Liver (tissue), 9 donors: ENCODE measurements around the gene ALG12. TPM values are rescaled to one million over a fixed set of nuclear protein-coding genes. Genes with fewer than 3 reads are reported as not detected.

Experiments used
- DNase-seq: peaks from one replicate; pipeline ENCODE4 v3.0.0-alpha.2; 2017; ENCODE audit warnings: low spot score
- H3K27ac ChIP-seq, 2 donors: one replicate each; pipeline ENCODE4 v1.7.0; 2013; ENCODE audit warnings: inconsistent platforms in 2 of 2, low read length in 2 of 2, control low read depth in 1 of 2, low read depth in 1 of 2, mild to moderate bottlenecking in 1 of 2
- H3K27me3 ChIP-seq, 4 donors: one replicate each; pipeline versions ENCODE4 v1.6.1 to v1.7.0; 2013; ENCODE audit warnings: low read length in 3 of 4, inconsistent platforms in 1 of 4, mild to moderate bottlenecking in 1 of 4, moderate library complexity in 1 of 4; ENCODE audit not compliant: control insufficient read depth in 4 of 4, insufficient read depth in 4 of 4
- H3K36me3 ChIP-seq, 4 donors: one replicate each; pipeline versions ENCODE4 v1.6.1 to v1.7.0; 2013; ENCODE audit warnings: low read length in 3 of 4, mild to moderate bottlenecking in 3 of 4, low read depth in 1 of 4, moderate library complexity in 1 of 4; ENCODE audit not compliant: control insufficient read depth in 4 of 4, insufficient read depth in 3 of 4
- H3K4me1 ChIP-seq, 4 donors: one replicate each; pipeline versions ENCODE4 v1.6.1 to v1.7.0; 2013; ENCODE audit warnings: low read length in 3 of 4, mild to moderate bottlenecking in 3 of 4, moderate library complexity in 1 of 4; ENCODE audit not compliant: control insufficient read depth in 4 of 4, insufficient read depth in 4 of 4
- H3K4me3 ChIP-seq, 3 donors: one replicate each; pipeline versions ENCODE4 v1.6.1 to v1.7.0; 2013; ENCODE audit warnings: low read length in 3 of 3, control low read depth in 1 of 3, low read depth in 1 of 3, mild to moderate bottlenecking in 1 of 3
- H3K9ac ChIP-seq, 2 donors: one replicate each; pipeline ENCODE4 v1.7.0; 2013; ENCODE audit warnings: low read length in 2 of 2, mild to moderate bottlenecking in 2 of 2, moderate library complexity in 2 of 2, control low read depth in 1 of 2, low read depth in 1 of 2
- H3K9me3 ChIP-seq, 4 donors: one replicate each; pipeline versions ENCODE4 v1.6.1 to v1.7.0; 2013; ENCODE audit warnings: low read length in 3 of 4; ENCODE audit not compliant: control insufficient read depth in 4 of 4
- ATF3 ChIP-seq: IDR thresholded peaks from 2 replicates; pipeline ENCODE4 v1.6.1; 2016; ENCODE audit warnings: antibody characterized with exemption
- FOXA2 ChIP-seq: IDR thresholded peaks from 2 replicates; pipeline ENCODE4 v1.6.1; 2016; ENCODE audit warnings: antibody characterized with exemption
- MAX ChIP-seq: IDR thresholded peaks from 2 replicates; pipeline ENCODE4 v1.6.1; 2016; ENCODE audit warnings: antibody characterized with exemption
- RAD21 ChIP-seq, 2 donors: IDR thresholded peaks; 2 replicates each; pipeline ENCODE4 v1.6.1; 2016; ENCODE audit warnings: antibody characterized with exemption in 2 of 2, mild to moderate bottlenecking in 2 of 2
- REST ChIP-seq: IDR thresholded peaks from 2 replicates; pipeline ENCODE4 v1.6.1; 2016; ENCODE audit warnings: antibody characterized with exemption, mild to moderate bottlenecking
- RXRA ChIP-seq, 2 donors: IDR thresholded peaks; 2 replicates each; pipeline ENCODE4 v1.6.1; 2017 to 2018; ENCODE audit warnings: antibody characterized with exemption in 2 of 2, mild to moderate bottlenecking in 1 of 2
- TAF1 ChIP-seq: conservative IDR thresholded peaks from 2 replicates; pipeline ENCODE4 v1.6.1; 2016; ENCODE audit warnings: antibody characterized with exemption, mild to moderate bottlenecking
- YY1 ChIP-seq: IDR thresholded peaks from 2 replicates; pipeline ENCODE4 v1.6.1; 2016; ENCODE audit warnings: antibody characterized with exemption, mild to moderate bottlenecking
- whole genome bisulfite sequencing: extraction: QIAGEN DNeasy Blood & Tissue Kit; methylation state at CpG from one replicate; pipeline ENCODE4 v1.1.7; 2013; 5-methylcytosine and 5-hydroxymethylcytosine counted together
- polyA plus RNA-seq, 2 donors: library from polyadenylated mRNA; stranded (reverse) in 1 of 2; unstranded in 1 of 2; fragments of 200-250 nt in 1 of 2; fragments of >200 nt in 1 of 2; fragmentation: Nextera tagmentation in 1 of 2; extraction: Ambion mirVana in 1 of 2; gene quantifications; one replicate each; pipeline versions ENCODE4 v1.2.1 to v1.2.3, GENCODE V29; 2013 to 2015
- total RNA-seq, 2 donors: library from RNA; depleted of rRNA; stranded (reverse); fragments of >200 nt; gene quantifications; one replicate each; pipeline ENCODE4 v1.2.3, GENCODE V29; 2014
- TF ChIP-seq, protein P1 (sequence below): fragments of 150-350 bp; IDR thresholded peaks from 2 replicates; pipeline ENCODE4 v1.5.1; 2017; ENCODE audit warnings: improper control_type of control experiment, low read depth, low read length; ENCODE audit not compliant: missing input control
- donor health status: healthy.
- donor health status: healthy.
- donor health status: healthy.
- donor health status: healthy.
- donor health status: healthy.

ALG12 gene
- total and polyA plus RNA-seq, 4 donors: 10.4 to 20.2 (median 14.0) TPM

DNA sequence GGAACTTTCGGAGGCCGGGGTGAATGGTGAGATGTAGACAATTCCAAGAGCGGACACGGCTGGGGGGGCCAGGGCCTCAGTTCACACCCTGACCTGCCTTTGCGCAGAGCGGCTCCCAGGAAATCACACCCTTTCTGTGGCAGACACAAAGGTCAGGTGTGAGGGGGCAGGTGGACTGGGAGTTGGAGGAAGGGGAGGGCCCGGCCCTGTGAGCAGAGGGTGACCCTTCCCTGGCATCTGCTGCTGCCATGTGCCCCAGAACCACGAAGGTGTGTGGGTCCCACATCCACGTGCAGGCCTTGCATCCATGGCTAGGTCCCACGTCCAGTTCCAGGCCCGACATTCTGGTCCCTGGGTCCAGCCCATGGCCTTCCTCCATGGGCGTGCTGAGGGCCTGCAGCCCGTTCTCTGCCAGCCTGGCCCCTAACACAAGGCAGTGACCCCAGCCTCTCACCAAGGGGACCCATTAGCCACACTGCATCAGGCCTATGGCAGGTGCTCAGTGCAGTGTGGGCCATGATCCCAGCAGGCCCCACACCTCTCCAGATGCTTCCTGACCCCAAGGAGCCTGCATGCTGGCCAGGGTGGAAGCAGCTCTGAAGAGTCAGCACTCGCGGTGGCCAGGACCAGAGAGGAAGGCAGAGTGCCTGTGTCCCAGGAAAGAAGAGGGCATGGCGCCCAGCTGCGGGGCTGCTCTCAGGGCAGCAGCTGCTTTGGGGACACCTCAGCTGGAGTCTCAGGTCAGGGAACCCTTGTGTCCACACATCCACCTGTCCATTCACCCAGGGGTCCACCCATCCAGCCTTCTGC is 23.5 kb upstream of the ALG12 start (continued):
- TF ChIP-seq REST: no peak
- no peak for TF ChIP-seq MAX
- no peak for TF ChIP-seq RAD21 (IDR thresholded peaks at IDR 0.05)
- TF ChIP-seq YY1: no peak
- TF ChIP-seq FOXA2: no peak

- no peaks in the 10 kb centered on the region for H3K27me3 ChIP-seq
- H3K4me3 ChIP-seq: no peak overlapping the region
- peak overlapping the region in 1 of 2 donors; percentile 74 for H3K27ac ChIP-seq
These were observed 20.4 kb upstream of the ALG12 start for GRCh38 chr22:49938565-49939136.

More at GRCh38 chr22:49938565-49939136, 20.4 kb upstream of the ALG12 start:
- 67% methylated on average over 19 of the region's 19 CpGs for WGBS
- peaks cover 5 to 36% (median 28%) of the 10 kb centered on the region in 4 donors for H3K4me1 ChIP-seq
- DNase-seq: no peak
- no peaks in the 10 kb centered on the region for H3K9me3 ChIP-seq
- TF ChIP-seq MAX: no peak
- no peak for TF ChIP-seq ATF3
- TF ChIP-seq RXRA (IDR thresholded peaks at IDR 0.05): no peak
- TF ChIP-seq YY1: no peak
- TF ChIP-seq TAF1: no peak
- TF ChIP-seq, protein P1, sequence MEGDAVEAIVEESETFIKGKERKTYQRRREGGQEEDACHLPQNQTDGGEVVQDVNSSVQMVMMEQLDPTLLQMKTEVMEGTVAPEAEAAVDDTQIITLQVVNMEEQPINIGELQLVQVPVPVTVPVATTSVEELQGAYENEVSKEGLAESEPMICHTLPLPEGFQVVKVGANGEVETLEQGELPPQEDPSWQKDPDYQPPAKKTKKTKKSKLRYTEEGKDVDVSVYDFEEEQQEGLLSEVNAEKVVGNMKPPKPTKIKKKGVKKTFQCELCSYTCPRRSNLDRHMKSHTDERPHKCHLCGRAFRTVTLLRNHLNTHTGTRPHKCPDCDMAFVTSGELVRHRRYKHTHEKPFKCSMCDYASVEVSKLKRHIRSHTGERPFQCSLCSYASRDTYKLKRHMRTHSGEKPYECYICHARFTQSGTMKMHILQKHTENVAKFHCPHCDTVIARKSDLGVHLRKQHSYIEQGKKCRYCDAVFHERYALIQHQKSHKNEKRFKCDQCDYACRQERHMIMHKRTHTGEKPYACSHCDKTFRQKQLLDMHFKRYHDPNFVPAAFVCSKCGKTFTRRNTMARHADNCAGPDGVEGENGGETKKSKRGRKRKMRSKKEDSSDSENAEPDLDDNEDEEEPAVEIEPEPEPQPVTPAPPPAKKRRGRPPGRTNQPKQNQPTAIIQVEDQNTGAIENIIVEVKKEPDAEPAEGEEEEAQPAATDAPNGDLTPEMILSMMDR: no peak
- H3K9ac ChIP-seq: no peak overlapping the region
- no peaks in the 10 kb centered on the region for H3K36me3 ChIP-seq
